ENCODE results near the gene EZH2.

Gene EZH2

DNA sequence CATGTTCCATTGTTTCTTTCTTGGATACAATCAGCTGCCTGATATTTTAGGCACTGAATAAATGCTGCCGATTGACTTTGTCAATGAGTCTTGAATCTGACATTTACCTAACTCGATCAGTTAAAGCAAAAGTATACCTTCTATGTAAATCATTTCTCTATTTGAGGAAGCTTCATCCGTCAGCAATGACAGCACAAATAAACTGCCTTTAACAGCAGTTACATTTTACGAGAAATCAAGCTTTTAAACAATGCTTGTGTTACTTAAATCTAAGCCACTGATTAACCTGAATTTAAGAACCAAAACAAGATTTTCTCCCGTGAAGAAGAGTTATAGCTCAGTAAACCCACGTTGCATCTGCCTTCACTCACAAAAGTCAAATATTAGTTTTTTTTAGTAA, 114.1 kb downstream of the EZH2 start:
- no peak for DNase-seq (ENCODE audit: low read depth in 3 of 3)

GRCh38 chr7:148763622-148764021, 120.5 kb downstream of the EZH2 start:
- DNase-seq (ENCODE audit: low read depth in 3 of 3), result no peak

DNA sequence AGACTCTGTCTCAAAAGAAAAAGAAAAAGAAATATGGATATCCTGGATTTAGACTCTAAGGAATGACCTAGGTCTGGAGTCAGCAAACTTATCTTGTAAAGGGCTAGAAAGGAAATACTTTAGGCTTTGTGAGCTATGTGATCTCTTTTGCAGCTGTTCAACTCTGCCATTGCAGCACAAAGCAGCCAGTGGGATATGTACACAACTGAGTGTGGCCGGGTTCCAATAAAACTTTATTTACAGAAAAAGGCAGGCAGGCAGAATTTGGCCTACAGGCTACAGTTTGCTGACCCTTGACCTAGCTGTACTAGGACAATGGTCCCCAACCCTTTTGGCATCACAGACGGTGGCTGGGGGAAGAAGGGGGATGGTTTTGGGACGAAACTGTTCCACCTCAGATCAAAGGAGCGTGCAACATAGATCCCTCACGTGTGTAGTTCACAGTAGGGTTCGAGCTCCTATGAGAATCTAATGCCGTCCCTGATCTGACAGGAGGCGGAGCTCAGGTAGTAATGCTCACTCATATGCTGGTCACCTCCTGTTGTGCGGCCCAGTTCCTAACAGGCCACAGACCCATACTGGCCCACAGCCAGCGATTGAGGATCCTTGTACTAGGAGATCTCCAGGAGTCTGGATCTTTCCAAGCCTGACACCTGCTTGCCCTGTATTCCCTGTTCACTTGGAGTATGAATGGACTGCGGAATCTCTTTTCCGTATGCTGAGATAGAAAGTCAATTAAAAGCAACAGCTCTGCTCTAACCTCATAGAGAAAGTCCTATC, 122.4 kb downstream of the EZH2 start:
- DNase-seq (ENCODE audit: low read depth in 3 of 3), result no peak

Data from stimulated activated CD4-positive, alpha-beta T cell treated with anti-CD3 and anti-CD28 coated beads, TNF-alpha, amount 100 ng/mL, for 24 hours (primary cell).